Cardiac fibroblast (primary cell): ENCODE measurements around the gene MTFR2.

Source experiments
- DNase-seq, 2 donors: peaks; one replicate each; pipeline versions ENCODE4 v3.0.0 to v3.0.0-alpha.2; 2010; ENCODE audit warnings: low read depth in 2 of 2
- H3K4me3 ChIP-seq, 2 donors: replicated peaks in 1 of 2; 1 replicate in 1 of 2; 2 replicates in 1 of 2; pipeline ENCODE4 v1.5.1; 2011; ENCODE audit warnings: low read depth in 2 of 2, low read length in 2 of 2, mild to moderate bottlenecking in 2 of 2, moderate library complexity in 1 of 2
- TF ChIP-seq, protein P1 (sequence below): IDR thresholded peaks from one replicate; pipeline ENCODE4 v1.5.1; 2011; ENCODE audit warnings: low read depth, mild to moderate bottlenecking, low read length, inconsistent platforms

The MTFR2 gene

DNA sequence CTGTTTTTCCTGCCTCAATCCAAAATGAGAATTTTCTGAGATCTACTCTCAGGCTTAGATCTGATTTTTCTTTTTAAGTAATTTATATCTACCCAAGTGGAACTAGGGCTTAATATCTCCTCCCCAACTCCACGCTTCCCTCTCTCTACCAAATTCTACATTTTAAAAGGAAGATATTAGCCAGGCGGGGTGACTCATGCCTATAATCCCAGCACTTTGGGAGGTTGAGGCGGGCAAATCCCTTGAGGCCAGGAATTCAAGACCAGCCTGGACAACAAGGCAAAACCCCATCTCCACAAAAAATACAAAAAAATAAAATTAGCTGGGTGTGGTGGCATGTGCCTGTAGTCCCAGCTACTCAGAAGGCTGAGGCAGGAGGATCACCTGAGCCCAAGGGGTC is 61.0 kb downstream of the MTFR2 start:
- TF ChIP-seq, protein P1, sequence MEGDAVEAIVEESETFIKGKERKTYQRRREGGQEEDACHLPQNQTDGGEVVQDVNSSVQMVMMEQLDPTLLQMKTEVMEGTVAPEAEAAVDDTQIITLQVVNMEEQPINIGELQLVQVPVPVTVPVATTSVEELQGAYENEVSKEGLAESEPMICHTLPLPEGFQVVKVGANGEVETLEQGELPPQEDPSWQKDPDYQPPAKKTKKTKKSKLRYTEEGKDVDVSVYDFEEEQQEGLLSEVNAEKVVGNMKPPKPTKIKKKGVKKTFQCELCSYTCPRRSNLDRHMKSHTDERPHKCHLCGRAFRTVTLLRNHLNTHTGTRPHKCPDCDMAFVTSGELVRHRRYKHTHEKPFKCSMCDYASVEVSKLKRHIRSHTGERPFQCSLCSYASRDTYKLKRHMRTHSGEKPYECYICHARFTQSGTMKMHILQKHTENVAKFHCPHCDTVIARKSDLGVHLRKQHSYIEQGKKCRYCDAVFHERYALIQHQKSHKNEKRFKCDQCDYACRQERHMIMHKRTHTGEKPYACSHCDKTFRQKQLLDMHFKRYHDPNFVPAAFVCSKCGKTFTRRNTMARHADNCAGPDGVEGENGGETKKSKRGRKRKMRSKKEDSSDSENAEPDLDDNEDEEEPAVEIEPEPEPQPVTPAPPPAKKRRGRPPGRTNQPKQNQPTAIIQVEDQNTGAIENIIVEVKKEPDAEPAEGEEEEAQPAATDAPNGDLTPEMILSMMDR = no peak
- DNase-seq = no peak
- H3K4me3 ChIP-seq = no peak overlapping the region

DNA sequence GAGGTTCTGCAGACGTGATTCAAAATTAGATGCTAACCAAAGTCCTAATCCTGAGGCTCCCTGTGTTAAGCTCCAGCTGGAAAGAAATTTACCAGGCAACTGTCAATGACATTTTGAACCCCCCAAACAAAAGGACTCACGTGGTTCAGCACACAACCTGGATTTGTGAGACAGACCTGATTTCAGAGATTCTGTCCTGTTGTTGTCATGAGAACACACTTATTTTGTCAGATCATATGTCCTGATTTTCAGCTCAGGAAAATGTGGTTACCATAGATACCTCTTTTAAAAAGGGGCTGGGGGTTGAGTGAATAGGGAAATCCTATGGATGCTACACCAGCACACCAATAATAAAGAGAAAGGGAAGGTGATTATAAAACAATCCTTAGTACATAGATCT is 61.6 kb downstream of the MTFR2 start:
- no peak overlapping the region for H3K4me3 ChIP-seq
- DNase-seq = no peak
- TF ChIP-seq, protein P1 = no peak

DNA sequence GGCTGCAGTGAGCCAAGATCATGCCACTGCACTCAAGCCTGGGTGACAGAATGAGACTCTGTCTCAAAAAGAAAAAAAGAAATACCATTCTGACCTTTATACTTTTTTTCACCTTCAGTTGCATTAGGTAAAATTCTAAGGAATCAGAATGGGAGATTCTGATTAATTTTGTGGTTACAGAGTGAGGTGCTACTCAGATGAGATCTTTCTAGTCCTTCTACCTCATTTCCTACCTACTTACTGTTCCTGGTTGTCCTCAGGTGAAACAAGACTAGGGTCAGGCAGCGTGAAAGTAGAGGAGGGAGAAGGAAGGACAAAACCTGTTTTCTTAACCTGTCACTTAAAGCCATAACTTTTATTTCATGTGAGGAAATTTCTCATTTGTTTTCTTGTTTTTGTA is 63.7 kb downstream of the MTFR2 start:
- TF ChIP-seq, protein P1 = no peak
- no peak overlapping the region for H3K4me3 ChIP-seq
- no peak for DNase-seq

DNA sequence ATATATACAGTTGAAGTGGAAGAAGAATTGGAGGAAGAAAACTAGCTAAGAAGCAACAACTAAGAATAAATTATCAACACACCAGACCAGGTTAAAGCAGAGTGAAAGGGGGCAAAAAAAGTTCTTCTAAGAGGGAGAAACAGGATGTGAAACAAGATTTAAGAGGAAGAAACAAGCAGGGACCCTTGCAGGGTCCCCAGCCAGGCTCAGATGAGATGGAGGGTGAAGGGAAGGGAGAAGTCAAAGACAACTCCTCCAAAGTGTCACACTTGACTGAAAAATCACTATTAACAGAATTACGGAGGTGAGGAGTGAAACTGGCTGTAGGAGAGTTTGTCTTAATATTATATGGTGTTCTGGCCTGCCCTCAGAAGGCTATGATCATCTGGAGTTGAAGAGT is 65.4 kb downstream of the MTFR2 start:
- no peak for DNase-seq
- TF ChIP-seq, protein P1 = no peak
- no peak overlapping the region for H3K4me3 ChIP-seq

DNA sequence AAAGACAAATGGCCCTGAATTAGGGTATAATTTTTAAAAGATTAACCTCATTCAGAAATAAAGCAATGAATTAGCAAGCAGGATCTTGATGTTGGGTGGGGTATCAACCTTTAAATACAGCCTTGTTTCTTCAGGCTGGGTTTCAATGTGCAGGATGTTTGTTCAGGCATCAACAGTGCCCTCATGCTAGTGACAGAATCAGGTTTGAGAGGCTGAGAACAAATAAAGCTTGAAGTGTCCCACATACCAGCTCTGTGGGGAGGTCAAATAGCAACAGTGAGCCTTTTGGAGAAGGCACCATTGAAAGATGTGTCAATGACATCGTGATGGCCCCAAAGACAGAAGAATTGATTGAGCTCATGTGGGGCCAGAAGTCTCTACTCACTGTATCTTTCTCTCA is 68.2 kb downstream of the MTFR2 start:
- no peak overlapping the region for H3K4me3 ChIP-seq
- TF ChIP-seq, protein P1 = no peak

DNA sequence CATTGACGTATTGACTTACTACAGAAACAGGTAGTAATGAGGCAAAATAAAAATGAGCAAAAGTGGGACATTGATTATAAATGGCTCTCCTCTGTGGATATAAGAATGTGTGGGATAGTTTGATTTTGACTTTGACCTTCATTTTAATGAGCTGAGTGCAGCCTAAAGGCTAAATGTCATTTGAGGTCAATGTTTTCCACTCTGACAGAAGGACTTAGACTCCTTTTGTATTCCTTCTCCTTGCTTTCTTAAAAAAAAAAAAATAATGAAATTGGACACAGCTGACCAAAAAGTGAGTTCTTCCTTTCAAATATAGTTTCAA is 68.6 kb downstream of the MTFR2 start:
- DNase-seq = no peak
- no peak overlapping the region for H3K4me3 ChIP-seq
- TF ChIP-seq, protein P1 = no peak

More for the DNA sequence above, 68.2 kb downstream of the MTFR2 start:
- no peak for DNase-seq
